Activated CD8-positive, alpha-beta memory T cell treated with anti-CD3 and anti-CD28 coated beads, Interleukin-2, amount 50 U/mL, for 48 hours (primary cell): ENCODE measurements around the gene CAPN7.
A peak's percentile ranks its signal among the peaks of the same experiment; 100 is the strongest.
"Not testable (repeated sequence)": the region's sequence is repeated elsewhere in the genome, so short reads cannot be mapped to it uniquely, and the experiment has no call there.

Experiments used
- DNase-seq: peaks from one replicate; pipeline ENCODE4 v3.0.0-alpha.2; 2020

CAPN7 gene

DNA sequence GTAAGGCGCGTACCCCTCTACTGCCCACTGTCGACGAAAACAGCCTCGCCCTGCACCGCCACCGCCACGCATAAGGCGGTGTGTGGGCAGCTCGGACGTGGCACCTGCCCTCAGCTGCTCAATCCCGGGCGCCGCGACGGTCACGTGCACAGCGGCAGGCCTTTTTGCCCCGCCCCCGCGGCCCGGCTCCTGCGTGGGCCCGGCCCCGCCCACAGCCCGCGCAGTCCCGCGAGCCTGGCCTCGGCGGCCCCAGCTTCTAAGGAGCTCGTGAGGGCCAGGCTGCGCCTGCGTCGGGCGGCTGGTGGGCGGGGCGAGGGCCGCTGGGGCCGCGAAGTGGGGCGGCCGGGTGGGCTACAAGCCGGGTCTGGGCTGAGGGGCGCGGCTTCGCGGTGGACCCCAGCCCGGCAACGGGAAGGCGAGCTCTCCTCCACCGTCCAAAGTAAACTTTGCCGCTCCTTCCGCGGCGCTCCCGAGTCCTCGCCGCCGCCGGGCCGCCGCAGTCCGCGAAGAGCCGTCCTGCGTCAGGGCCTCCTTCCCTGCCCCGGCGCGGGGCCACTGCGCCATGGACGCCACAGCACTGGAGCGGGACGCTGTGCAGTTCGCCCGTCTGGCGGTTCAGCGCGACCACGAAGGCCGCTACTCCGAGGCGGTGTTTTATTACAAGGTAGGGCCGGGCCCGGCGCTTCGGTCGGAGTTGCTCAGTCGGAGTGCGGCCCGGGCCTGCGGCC, at the start of gene CAPN7:
CAPN7 (plus strand) TSS at position 313 of the 728 bp plus-strand sequence; CDS start at position 563, 250 bp downstream.
- peak; percentile 97 for DNase-seq

- no peak for DNase-seq
Measured at GRCh38 chr3:15157441-15157840, 48.6 kb upstream of the CAPN7 start.

DNA sequence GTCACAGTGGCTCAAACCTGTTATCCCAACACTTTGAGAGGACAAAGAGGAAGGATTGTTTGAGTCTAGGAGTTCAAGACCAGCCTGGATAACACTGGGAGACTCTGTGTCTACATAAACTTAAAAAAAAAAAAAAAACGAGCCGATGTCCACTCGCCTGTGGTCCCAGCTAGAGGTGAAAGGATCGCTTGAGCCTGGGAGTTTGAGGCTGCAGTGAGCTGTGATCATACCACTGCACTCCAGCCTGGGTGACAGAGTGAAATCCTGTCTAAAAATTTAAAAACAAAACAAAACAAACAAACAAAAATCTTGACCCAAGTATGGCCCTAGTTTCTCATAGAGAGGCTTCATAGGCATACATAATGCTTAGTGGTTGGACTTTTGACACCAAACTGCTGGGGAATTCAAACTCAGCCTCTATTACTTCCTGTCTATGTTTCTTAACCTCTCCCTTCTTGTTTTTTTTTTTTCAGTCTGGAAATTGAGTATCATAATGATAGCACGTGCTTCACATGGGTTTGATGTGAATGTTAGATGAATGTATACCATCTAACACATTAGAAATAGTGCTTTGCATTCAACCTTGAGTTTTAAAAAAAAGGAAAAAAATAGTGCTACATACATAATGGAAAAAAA, 46.4 kb upstream of the CAPN7 start:
- no peak for DNase-seq

- no peak for DNase-seq
Measured at GRCh38 chr3:15160662-15161061, 45.4 kb upstream of the CAPN7 start.

DNA sequence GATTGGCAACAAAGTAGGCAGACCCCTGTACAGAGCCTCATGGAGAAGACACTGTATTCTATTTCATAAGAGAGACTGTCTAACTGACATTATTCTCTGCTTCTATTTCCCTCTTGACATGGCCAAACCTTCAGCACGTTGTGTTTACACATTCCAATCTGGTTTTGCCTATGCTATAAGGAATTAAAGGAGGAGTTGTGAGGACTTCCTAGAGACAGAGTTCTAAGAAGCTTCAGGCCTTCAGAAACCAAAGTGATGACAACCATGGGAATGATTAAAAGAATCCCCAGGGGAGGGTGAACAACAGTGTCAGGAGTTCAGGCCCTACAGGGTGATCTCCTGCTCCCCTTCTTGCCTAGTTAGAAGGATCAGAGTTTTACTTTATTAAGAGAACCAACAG, 44.9 kb upstream of the CAPN7 start:
- DNase-seq, result no peak

DNA sequence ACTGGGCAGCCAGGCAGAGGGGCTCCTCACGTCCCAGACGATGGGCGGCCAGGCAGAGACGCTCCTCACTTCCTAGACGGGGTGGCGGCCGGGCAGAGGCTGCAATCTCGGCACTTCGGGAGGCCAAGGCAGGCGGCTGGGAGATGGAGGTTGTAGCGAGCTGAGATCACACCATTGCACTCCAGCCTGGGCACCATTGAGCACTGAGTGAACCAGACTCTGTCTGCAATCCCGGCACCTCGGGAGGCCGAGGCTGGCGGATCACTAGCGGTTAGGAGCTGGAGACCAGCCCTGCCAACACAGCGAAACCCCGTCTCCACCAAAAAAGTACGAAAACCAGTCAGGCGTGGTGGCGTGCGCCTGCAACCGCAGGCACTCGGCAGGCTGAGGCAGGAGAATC, 42.4 kb upstream of the CAPN7 start:
- not testable (repeated sequence) for DNase-seq

- DNase-seq, result no peak
Measured at GRCh38 chr3:15164340-15164739, 41.7 kb upstream of the CAPN7 start.

GRCh38 chr3:15165061-15165460, 41.0 kb upstream of the CAPN7 start:
- DNase-seq, result no peak

- not testable (repeated sequence) for DNase-seq
Measured at GRCh38 chr3:15166391-15166790, 39.7 kb upstream of the CAPN7 start.

- no peak for DNase-seq
Measured at GRCh38 chr3:15171096-15171495, 35.0 kb upstream of the CAPN7 start.

DNA sequence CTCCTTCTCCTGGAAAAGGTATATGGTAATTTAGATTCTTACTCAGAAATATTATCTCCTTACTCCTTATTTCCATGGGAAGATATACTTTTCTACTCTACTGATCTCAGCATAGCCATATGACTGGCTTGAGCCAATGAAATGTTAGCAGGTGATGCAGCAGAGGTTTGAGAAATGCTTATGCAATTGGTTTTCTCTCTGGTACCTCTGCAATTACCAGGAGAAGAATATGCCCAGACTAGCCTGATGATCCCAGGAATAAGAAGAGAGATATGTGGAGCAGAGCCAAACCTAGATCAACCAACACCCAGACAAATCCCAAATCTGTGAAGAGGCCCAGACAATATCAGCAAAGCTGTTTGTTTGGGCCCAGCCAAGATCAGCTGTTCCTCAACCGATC, 33.2 kb upstream of the CAPN7 start:
- no peak for DNase-seq

DNA sequence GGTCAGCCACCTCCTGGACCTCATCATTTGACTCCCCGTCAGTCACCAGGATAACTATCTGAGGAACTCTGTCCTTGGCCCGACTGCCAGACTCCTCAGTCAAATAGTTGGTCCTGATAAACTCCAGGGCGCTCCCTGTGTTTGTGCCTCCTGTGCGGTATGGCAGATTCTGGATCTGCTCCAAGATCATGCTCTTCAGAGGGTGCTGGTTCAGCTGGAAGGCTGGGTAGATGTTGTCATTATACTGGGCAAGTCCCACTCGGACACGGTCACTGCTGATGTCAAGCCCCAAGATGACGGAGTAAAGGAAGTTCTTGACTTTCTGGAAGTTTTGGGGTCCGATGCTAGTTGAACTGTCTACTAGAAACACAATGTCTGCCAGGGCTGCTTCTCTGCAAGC, 31.1 kb upstream of the CAPN7 start:
- no peak for DNase-seq

DNA sequence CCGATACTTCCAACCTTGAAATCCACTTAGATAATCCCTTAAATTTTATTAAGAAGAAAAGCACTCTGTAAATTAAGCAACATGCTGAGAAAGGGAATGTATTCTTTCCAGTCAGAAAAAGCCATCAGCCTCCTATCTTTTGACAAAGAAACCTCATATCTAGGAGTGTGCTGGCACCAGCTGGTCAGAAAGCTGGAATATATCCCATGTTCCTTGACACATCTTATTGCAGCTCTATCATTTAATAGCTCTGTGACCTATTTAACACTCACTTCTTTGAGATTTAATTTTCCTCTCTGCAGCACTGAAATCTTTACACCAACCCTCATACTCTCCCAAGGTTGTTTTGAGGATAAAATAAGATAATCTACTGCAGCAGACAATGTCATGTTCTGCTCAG, 30.4 kb upstream of the CAPN7 start:
- no peak for DNase-seq

- DNase-seq, result no peak
Measured at GRCh38 chr3:15180042-15180611, 25.9 kb upstream of the CAPN7 start.

GRCh38 chr3:15181511-15181910, 24.5 kb upstream of the CAPN7 start:
- no peak for DNase-seq

DNA sequence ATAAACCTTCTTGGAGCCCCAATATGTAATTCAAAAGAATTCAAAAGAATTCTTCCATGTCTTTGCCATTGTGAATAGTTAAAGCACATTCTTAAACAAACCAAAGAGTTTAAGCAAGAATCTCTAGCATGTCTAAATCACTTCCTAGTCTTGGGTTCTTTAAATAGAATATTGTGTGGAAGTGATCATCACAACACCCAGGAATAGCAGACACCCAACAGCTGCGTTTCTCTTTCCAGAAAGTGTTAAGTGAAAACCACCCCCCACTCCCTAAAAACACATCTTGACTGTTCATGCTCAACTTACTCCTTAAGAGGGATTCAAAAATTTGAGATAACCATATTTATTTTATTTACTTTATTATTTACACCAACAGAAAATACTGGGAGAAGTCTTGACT, 24.1 kb upstream of the CAPN7 start:
- DNase-seq, result no peak

DNA sequence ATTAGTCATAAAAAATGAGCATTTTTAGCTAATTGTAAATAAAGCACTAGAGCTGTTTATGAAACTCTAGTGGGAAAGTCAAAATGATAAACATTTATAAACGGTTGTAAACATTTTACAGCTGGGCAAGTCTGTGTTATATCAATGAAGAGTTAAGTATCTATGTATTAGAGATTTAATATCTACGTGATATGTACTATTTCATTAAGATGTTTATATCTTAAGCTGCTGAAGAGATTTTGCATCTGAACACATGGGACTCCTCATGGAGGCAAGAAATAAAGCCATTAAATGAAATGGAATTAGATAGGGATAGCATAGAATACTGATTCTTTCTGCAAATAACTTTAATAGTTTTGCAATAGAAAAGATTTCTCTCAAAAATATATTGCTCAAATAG, 23.0 kb upstream of the CAPN7 start:
- no peak for DNase-seq

GRCh38 chr3:15185404-15185803, 20.6 kb upstream of the CAPN7 start:
- no peak for DNase-seq

GRCh38 chr3:15186101-15186476, 20.0 kb upstream of the CAPN7 start:
- DNase-seq, result no peak

GRCh38 chr3:15186477-15187164, 19.4 kb upstream of the CAPN7 start:
- DNase-seq, result not testable (repeated sequence)

GRCh38 chr3:15197340-15198029, 8.6 kb upstream of the CAPN7 start:
- no peak for DNase-seq

- no peak for DNase-seq
Measured at GRCh38 chr3:15198686-15199085, 7.4 kb upstream of the CAPN7 start.

- no peak for DNase-seq
Measured at GRCh38 chr3:15199493-15200105, 6.4 kb upstream of the CAPN7 start.
